Measurements from ENCODE around the gene HPGD. TPM values are rescaled to one million over a fixed set of nuclear protein-coding genes. Genes with fewer than 3 reads are reported as not detected.

The HPGD gene
- total RNA-seq, 1 donor from 2014 or later: 16.5 TPM

GRCh38 chr4:174450786-174451125, 71.5 kb downstream of the HPGD start:
- Mint-ChIP-seq H3K4me1 (ENCODE audit: unreplicated experiment) (no peaks in the 10 kb centered on the region), H3K9me3 (no peaks in the 10 kb centered on the region), H3K27ac (no peak overlapping the region), H3K27me3 (no peaks in the 10 kb centered on the region), H3K36me3 (no peaks in the 10 kb centered on the region), H3K4me3 (no peak overlapping the region)
- DNase-seq (ENCODE audit: extremely low spot score, unreplicated experiment): no peak
- no peak for TF ChIP-seq CTCF (conservative IDR thresholded peaks at IDR 0.05)

- no peak for TF ChIP-seq CTCF (conservative IDR thresholded peaks at IDR 0.05)
- Mint-ChIP-seq H3K27me3 (no peaks in the 10 kb centered on the region), H3K9me3 (no peaks in the 10 kb centered on the region), H3K36me3 (no peaks in the 10 kb centered on the region), H3K27ac (no peak overlapping the region), H3K4me1 (ENCODE audit: unreplicated experiment) (no peaks in the 10 kb centered on the region), H3K4me3 (no peak overlapping the region)
- DNase-seq (ENCODE audit: extremely low spot score, unreplicated experiment): no peak
Observed at GRCh38 chr4:174449944-174450785, 72.1 kb downstream of the HPGD start.

- no peak for DNase-seq (ENCODE audit: extremely low spot score, unreplicated experiment)
- H3K36me3 Mint-ChIP-seq: no peaks in the 10 kb centered on the region
- H3K27ac Mint-ChIP-seq: no peak overlapping the region
- no peaks in the 10 kb centered on the region for H3K27me3 Mint-ChIP-seq
- no peak for TF ChIP-seq CTCF (conservative IDR thresholded peaks at IDR 0.05)
- no peak overlapping the region for H3K4me3 Mint-ChIP-seq
- no peaks in the 10 kb centered on the region for H3K4me1 Mint-ChIP-seq (ENCODE audit: unreplicated experiment)
- no peaks in the 10 kb centered on the region for H3K9me3 Mint-ChIP-seq
Observed at GRCh38 chr4:174449152-174449551, 73.1 kb downstream of the HPGD start.

- H3K36me3 Mint-ChIP-seq: no peaks in the 10 kb centered on the region
- H3K27me3 Mint-ChIP-seq: no peaks in the 10 kb centered on the region
- no peak for DNase-seq (ENCODE audit: extremely low spot score, unreplicated experiment)
- TF ChIP-seq CTCF (conservative IDR thresholded peaks at IDR 0.05): no peak
- no peak overlapping the region for H3K27ac Mint-ChIP-seq
- H3K9me3 Mint-ChIP-seq: no peaks in the 10 kb centered on the region
- no peak overlapping the region for H3K4me3 Mint-ChIP-seq
- H3K4me1 Mint-ChIP-seq (ENCODE audit: unreplicated experiment): no peaks in the 10 kb centered on the region
Observed at GRCh38 chr4:174444390-174444789, 77.9 kb downstream of the HPGD start.

Other genes starting within 250 kb of the HPGD start
- 17.7 and 25.1 TPM in 2 replicates for gene FBXO8, start 238.8 kb downstream of the HPGD start, total RNA-seq (ENCODE audit: low replicate concordance)
- 15.2 and 19.1 TPM in 2 replicates for gene CEP44, start 238.6 kb downstream of the HPGD start, total RNA-seq (ENCODE audit: low replicate concordance)